Calu3 (cell line): ENCODE measurements around the gene THUMPD3. TPM values are rescaled to one million over a fixed set of nuclear protein-coding genes. Genes with fewer than 3 reads are reported as not detected.

Source experiments
- BruUV-seq: library from RNA; stranded (reverse); fragments of 400-500 nt; replicated peaks from 2 replicates; lab custom pipeline; 2021; lab: Mats Ljungman, UMichigan
- CTCF ChIA-PET: fragments of 300-600 bp; sonication (Branson Sonifier 250); formaldehyde crosslinking; loops from one replicate; lab custom pipeline; 2022; ENCODE audit warnings: antibody characterized with exemption; lab: Charles Lee
- DNase-seq: peaks from one replicate; pipeline ENCODE4 v3.0.0; 2022
- H3K27ac Mint-ChIP-seq: one replicate; pipeline ENCODE4 v1.8.0; 2022; ENCODE audit warnings: mixed read lengths; ENCODE audit not compliant: unreplicated experiment
- H3K27me3 Mint-ChIP-seq: one replicate; pipeline ENCODE4 v1.8.0; 2022; ENCODE audit warnings: mixed read lengths; ENCODE audit not compliant: unreplicated experiment
- H3K36me3 Mint-ChIP-seq: one replicate; pipeline ENCODE4 v1.8.0; 2022; ENCODE audit warnings: mild to moderate bottlenecking, moderate library complexity, mixed read lengths; ENCODE audit not compliant: insufficient read depth, unreplicated experiment
- H3K4me1 Mint-ChIP-seq: one replicate; pipeline ENCODE4 v1.8.0; 2022; ENCODE audit warnings: mild to moderate bottlenecking, low read depth, mixed read lengths; ENCODE audit not compliant: unreplicated experiment
- H3K4me3 Mint-ChIP-seq: one replicate; pipeline ENCODE4 v1.8.0; 2022; ENCODE audit warnings: mild to moderate bottlenecking, low read depth, moderate library complexity, mixed read lengths; ENCODE audit not compliant: unreplicated experiment
- H3K9me3 Mint-ChIP-seq: one replicate; pipeline ENCODE4 v1.8.0; 2022; ENCODE audit warnings: low read depth, mixed read lengths; ENCODE audit not compliant: unreplicated experiment
- intact Hi-C: fragments of 100-400 bp; cut with micrococcal nuclease; formaldehyde crosslinking; loops from one replicate; pipeline ENCODE4 v1.10.0; 2022; ENCODE audit not compliant: unreplicated experiment
- total RNA-seq: library from RNA; stranded (reverse); gene quantifications from 2 replicates; pipeline ENCODE4 v1.2.3, GENCODE V29; 2022
- TF ChIP-seq, protein P1 (sequence below): fragments of 200-600 bp; IDR thresholded peaks from one replicate; pipeline ENCODE4 v1.8.0; 2022; ENCODE audit warnings: antibody characterized with exemption; ENCODE audit not compliant: unreplicated experiment

The THUMPD3 gene
- total RNA-seq, 1 experiment from 2014 or later, result 57.7 TPM

DNA sequence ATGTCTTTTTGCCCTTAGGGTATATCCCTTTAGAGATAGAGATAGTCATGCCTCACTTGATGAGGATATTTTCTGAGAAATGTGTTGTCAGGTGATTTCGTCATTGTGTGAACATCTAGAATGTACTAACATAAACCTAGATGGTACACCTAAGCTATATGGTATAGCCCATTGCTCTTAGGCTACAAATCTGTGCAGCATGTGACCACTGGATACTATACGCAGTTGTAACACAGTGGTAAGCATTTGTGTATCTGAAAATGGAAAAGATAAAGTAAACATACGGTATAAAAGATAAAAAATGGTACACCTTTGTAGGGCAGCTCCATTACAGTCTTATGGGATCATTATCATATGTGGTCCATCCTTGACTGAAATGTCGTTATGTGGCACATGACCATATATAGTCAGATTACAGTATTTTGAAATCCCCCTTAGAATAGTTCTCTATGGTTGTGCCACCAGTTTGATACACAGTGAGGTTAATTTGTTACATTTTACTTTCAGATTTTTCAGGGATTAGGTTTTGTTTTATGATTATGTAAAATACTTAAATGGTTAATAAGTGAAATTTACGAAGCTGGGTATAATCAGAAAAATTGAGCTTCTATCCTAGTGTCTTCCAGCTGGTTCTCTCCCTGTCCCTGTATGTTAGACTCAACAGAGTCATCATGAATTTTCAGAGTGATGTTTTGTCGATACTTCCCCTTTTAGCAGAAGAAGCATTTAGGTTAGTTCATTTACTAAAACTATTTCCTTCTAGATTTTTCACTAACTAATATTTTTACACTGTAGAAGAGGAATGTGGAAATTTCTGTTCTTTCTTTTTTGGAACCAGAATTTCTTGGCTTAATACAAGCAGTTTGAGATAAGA lies 47.4 kb downstream of the THUMPD3 start:
- intact Hi-C loops, result no loop called here
- no peak for DNase-seq
- H3K27ac Mint-ChIP-seq, result no peak overlapping the region
- H3K27me3 Mint-ChIP-seq, result no peaks in the 10 kb centered on the region
- TF ChIP-seq, protein P1, sequence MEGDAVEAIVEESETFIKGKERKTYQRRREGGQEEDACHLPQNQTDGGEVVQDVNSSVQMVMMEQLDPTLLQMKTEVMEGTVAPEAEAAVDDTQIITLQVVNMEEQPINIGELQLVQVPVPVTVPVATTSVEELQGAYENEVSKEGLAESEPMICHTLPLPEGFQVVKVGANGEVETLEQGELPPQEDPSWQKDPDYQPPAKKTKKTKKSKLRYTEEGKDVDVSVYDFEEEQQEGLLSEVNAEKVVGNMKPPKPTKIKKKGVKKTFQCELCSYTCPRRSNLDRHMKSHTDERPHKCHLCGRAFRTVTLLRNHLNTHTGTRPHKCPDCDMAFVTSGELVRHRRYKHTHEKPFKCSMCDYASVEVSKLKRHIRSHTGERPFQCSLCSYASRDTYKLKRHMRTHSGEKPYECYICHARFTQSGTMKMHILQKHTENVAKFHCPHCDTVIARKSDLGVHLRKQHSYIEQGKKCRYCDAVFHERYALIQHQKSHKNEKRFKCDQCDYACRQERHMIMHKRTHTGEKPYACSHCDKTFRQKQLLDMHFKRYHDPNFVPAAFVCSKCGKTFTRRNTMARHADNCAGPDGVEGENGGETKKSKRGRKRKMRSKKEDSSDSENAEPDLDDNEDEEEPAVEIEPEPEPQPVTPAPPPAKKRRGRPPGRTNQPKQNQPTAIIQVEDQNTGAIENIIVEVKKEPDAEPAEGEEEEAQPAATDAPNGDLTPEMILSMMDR, result no peak
- CTCF ChIA-PET, result interaction anchor here (0.5 to 0.7 kb wide), 2 partner anchors 11 to 342 kb away, joined by 3 to 5 read pairs; no protein-coding TSS in a partner anchor
- no peak overlapping the region for H3K4me3 Mint-ChIP-seq
- no peaks in the 10 kb centered on the region for H3K9me3 Mint-ChIP-seq
- no TSS peak for BruUV-seq
- H3K36me3 Mint-ChIP-seq, result peaks cover 16% of the 10 kb centered on the region
- peaks cover 21% of the 10 kb centered on the region for H3K4me1 Mint-ChIP-seq

DNA sequence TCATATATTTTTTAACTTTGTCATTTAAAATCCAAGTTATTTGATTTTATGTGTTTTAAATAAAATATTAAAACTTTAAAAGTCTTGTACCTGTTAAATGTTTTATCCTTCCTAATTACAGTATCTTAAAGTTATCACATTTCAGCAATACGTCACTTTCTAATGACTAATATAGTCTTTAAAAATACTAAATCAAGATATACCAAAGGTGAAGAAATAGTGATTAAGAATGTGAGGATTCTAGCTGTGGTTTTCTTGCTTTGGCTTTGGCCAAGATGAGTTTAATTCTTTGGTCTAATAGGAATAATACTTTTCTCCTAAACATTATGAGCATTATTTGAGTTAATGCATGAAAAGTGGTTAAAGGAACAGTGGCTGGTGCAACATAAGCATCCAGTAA lies 48.4 kb downstream of the THUMPD3 start:
- Mint-ChIP-seq H3K27ac (no peak overlapping the region), H3K36me3 (peaks cover 15% of the 10 kb centered on the region), H3K9me3 (no peaks in the 10 kb centered on the region), H3K4me1 (peaks cover 17% of the 10 kb centered on the region), H3K27me3 (no peaks in the 10 kb centered on the region), H3K4me3 (no peak overlapping the region)
- intact Hi-C loops, result no loop called here
- BruUV-seq, result no TSS peak
- DNase-seq, result no peak
- TF ChIP-seq, protein P1, result no peak
- CTCF ChIA-PET, result interaction anchor here (0.7 kb wide), 1 partner anchor 12 kb away, joined by 3 read pairs; no protein-coding TSS in a partner anchor

DNA sequence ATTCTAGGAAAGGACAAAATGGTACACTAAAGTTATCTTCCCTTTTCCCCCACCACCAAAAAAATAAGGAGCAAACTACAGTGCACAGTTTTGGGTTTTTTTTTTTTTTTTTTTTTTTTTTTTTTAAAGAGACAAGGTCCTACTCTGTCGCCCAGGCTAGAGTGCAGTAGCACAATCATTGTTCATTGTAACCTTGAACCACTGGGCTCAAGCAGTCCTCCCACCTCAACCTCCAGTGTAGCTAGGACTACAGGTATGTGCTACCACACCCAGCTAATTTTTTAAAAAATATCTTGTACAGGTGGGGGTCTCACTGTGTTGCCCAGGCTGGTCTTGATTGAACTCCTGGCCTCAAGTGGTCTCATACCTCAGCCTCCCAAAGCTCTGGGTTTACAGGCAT lies 49.4 kb downstream of the THUMPD3 start:
- Mint-ChIP-seq H3K27me3 (no peaks in the 10 kb centered on the region), H3K9me3 (no peaks in the 10 kb centered on the region), H3K4me1 (peaks cover 26% of the 10 kb centered on the region), H3K4me3 (no peak overlapping the region), H3K27ac (no peak overlapping the region), H3K36me3 (peaks cover 23% of the 10 kb centered on the region)
- intact Hi-C loops, result no loop called here
- no TSS peak for BruUV-seq
- TF ChIP-seq, protein P1, result no peak
- CTCF ChIA-PET, result no interaction called here
- no peak for DNase-seq

DNA sequence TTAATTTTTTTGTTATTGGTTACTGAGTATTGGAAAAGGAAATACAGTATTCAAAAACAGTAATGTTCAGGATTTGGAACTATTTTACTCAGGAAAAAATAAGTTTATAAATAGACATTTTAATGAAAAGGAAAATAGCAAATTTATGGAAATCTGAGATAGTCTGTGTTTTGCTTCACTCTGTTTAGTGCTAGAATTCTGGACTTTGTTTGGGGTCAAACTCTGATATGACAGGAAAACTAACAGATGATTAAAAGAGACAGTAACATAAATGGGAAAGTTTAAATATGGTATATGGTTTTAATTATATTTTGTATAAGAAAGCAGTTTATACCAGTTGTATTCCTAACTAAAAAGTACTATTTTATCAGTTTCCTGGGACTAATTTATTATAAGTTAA lies 52.0 kb downstream of the THUMPD3 start:
- BruUV-seq, result no TSS peak
- intact Hi-C loops, result no loop called here
- Mint-ChIP-seq H3K27me3 (no peaks in the 10 kb centered on the region), H3K9me3 (no peaks in the 10 kb centered on the region), H3K27ac (no peak overlapping the region), H3K4me1 (peaks cover 26% of the 10 kb centered on the region), H3K4me3 (no peak overlapping the region), H3K36me3 (peaks cover 32% of the 10 kb centered on the region)
- CTCF ChIA-PET, result no interaction called here
- TF ChIP-seq, protein P1, result no peak
- no peak for DNase-seq
